ENCODE data around the gene BMERB1.

Gene BMERB1

GRCh38 chr16:15482068-15482747, 47.8 kb downstream of the BMERB1 start:
- H3K9ac ChIP-seq (ENCODE audit: low read length), result no peak overlapping the region
- peaks cover 3% of the 10 kb centered on the region for H3K4me1 ChIP-seq (ENCODE audit: control insufficient read depth, insufficient read depth, low read length)
- H3K27me3 ChIP-seq (ENCODE audit: control insufficient read depth, insufficient read depth, low read length), result no peaks in the 10 kb centered on the region
- H3K4me3 ChIP-seq (ENCODE audit: low read length), result no peak overlapping the region
- H3K36me3 ChIP-seq (ENCODE audit: control insufficient read depth, insufficient read depth, low read length), result no peaks in the 10 kb centered on the region
- H3K27ac ChIP-seq (ENCODE audit: low read depth, low read length), result peak overlapping the region; percentile 22

GRCh38 chr16:15482748-15483298, 48.4 kb downstream of the BMERB1 start:
- H3K4me1 ChIP-seq (ENCODE audit: control insufficient read depth, insufficient read depth, low read length), result peaks cover 3% of the 10 kb centered on the region
- H3K4me3 ChIP-seq (ENCODE audit: low read length), result no peak overlapping the region
- H3K27ac ChIP-seq (ENCODE audit: low read depth, low read length), result peak overlapping the region; percentile 37
- no peaks in the 10 kb centered on the region for H3K36me3 ChIP-seq (ENCODE audit: control insufficient read depth, insufficient read depth, low read length)
- H3K9ac ChIP-seq (ENCODE audit: low read length), result no peak overlapping the region
- no peaks in the 10 kb centered on the region for H3K27me3 ChIP-seq (ENCODE audit: control insufficient read depth, insufficient read depth, low read length)

GRCh38 chr16:15483857-15484256, 49.5 kb downstream of the BMERB1 start:
- Histone ChIP-seq H3K27ac (ENCODE audit: low read depth, low read length) (no peak overlapping the region), H3K36me3 (ENCODE audit: control insufficient read depth, insufficient read depth, low read length) (no peaks in the 10 kb centered on the region), H3K4me3 (ENCODE audit: low read length) (no peak overlapping the region), H3K27me3 (ENCODE audit: control insufficient read depth, insufficient read depth, low read length) (no peaks in the 10 kb centered on the region), H3K9ac (ENCODE audit: low read length) (no peak overlapping the region), H3K4me1 (ENCODE audit: control insufficient read depth, insufficient read depth, low read length) (peaks cover 4% of the 10 kb centered on the region)

- H3K4me3 ChIP-seq (ENCODE audit: low read length), result no peak overlapping the region
- no peaks in the 10 kb centered on the region for H3K27me3 ChIP-seq (ENCODE audit: control insufficient read depth, insufficient read depth, low read length)
- H3K9ac ChIP-seq (ENCODE audit: low read length), result no peak overlapping the region
- no peak overlapping the region for H3K27ac ChIP-seq (ENCODE audit: low read depth, low read length)
- H3K4me1 ChIP-seq (ENCODE audit: control insufficient read depth, insufficient read depth, low read length), result peaks cover 11% of the 10 kb centered on the region
- no peaks in the 10 kb centered on the region for H3K36me3 ChIP-seq (ENCODE audit: control insufficient read depth, insufficient read depth, low read length)
Observed at GRCh38 chr16:15484662-15485061, 50.3 kb downstream of the BMERB1 start.

- H3K4me1 ChIP-seq (ENCODE audit: control insufficient read depth, insufficient read depth, low read length), result peaks cover 11% of the 10 kb centered on the region
- no peak overlapping the region for H3K4me3 ChIP-seq (ENCODE audit: low read length)
- H3K27me3 ChIP-seq (ENCODE audit: control insufficient read depth, insufficient read depth, low read length), result no peaks in the 10 kb centered on the region
- H3K9ac ChIP-seq (ENCODE audit: low read length), result no peak overlapping the region
- H3K27ac ChIP-seq (ENCODE audit: low read depth, low read length), result no peak overlapping the region
- H3K36me3 ChIP-seq (ENCODE audit: control insufficient read depth, insufficient read depth, low read length), result no peaks in the 10 kb centered on the region
Observed at GRCh38 chr16:15485175-15485574, 50.8 kb downstream of the BMERB1 start.

- Histone ChIP-seq H3K27me3 (ENCODE audit: control insufficient read depth, insufficient read depth, low read length) (no peaks in the 10 kb centered on the region), H3K4me3 (ENCODE audit: low read length) (no peak overlapping the region), H3K27ac (ENCODE audit: low read depth, low read length) (no peak overlapping the region), H3K4me1 (ENCODE audit: control insufficient read depth, insufficient read depth, low read length) (peaks cover 11% of the 10 kb centered on the region), H3K9ac (ENCODE audit: low read length) (no peak overlapping the region), H3K36me3 (ENCODE audit: control insufficient read depth, insufficient read depth, low read length) (no peaks in the 10 kb centered on the region)
Observed at GRCh38 chr16:15486661-15487060, 52.3 kb downstream of the BMERB1 start.

GRCh38 chr16:15487336-15488284, 53.2 kb downstream of the BMERB1 start:
- H3K4me1 ChIP-seq (ENCODE audit: control insufficient read depth, insufficient read depth, low read length), result peaks cover 8% of the 10 kb centered on the region
- no peak overlapping the region for H3K9ac ChIP-seq (ENCODE audit: low read length)
- no peak overlapping the region for H3K27ac ChIP-seq (ENCODE audit: low read depth, low read length)
- H3K4me3 ChIP-seq (ENCODE audit: low read length), result no peak overlapping the region
- H3K27me3 ChIP-seq (ENCODE audit: control insufficient read depth, insufficient read depth, low read length), result no peaks in the 10 kb centered on the region
- H3K36me3 ChIP-seq (ENCODE audit: control insufficient read depth, insufficient read depth, low read length), result no peaks in the 10 kb centered on the region

- no peaks in the 10 kb centered on the region for H3K27me3 ChIP-seq (ENCODE audit: control insufficient read depth, insufficient read depth, low read length)
- no peak overlapping the region for H3K9ac ChIP-seq (ENCODE audit: low read length)
- H3K4me1 ChIP-seq (ENCODE audit: control insufficient read depth, insufficient read depth, low read length), result peaks cover 8% of the 10 kb centered on the region
- H3K4me3 ChIP-seq (ENCODE audit: low read length), result no peak overlapping the region
- H3K27ac ChIP-seq (ENCODE audit: low read depth, low read length), result peak overlapping the region; percentile 60
- H3K36me3 ChIP-seq (ENCODE audit: control insufficient read depth, insufficient read depth, low read length), result no peaks in the 10 kb centered on the region
Observed at GRCh38 chr16:15489016-15489415, 54.6 kb downstream of the BMERB1 start.

- Histone ChIP-seq H3K9ac (ENCODE audit: low read length) (no peak overlapping the region), H3K36me3 (ENCODE audit: control insufficient read depth, insufficient read depth, low read length) (no peaks in the 10 kb centered on the region), H3K4me1 (ENCODE audit: control insufficient read depth, insufficient read depth, low read length) (peaks cover 8% of the 10 kb centered on the region), H3K4me3 (ENCODE audit: low read length) (no peak overlapping the region), H3K27ac (ENCODE audit: low read depth, low read length) (peak overlapping the region; percentile 10), H3K27me3 (ENCODE audit: control insufficient read depth, insufficient read depth, low read length) (no peaks in the 10 kb centered on the region)
Observed at GRCh38 chr16:15490123-15490711, 55.8 kb downstream of the BMERB1 start.

GRCh38 chr16:15491411-15491810, 57.0 kb downstream of the BMERB1 start:
- peaks cover 8% of the 10 kb centered on the region for H3K4me1 ChIP-seq (ENCODE audit: control insufficient read depth, insufficient read depth, low read length)
- no peak overlapping the region for H3K27ac ChIP-seq (ENCODE audit: low read depth, low read length)
- no peak overlapping the region for H3K4me3 ChIP-seq (ENCODE audit: low read length)
- no peak overlapping the region for H3K9ac ChIP-seq (ENCODE audit: low read length)
- no peaks in the 10 kb centered on the region for H3K36me3 ChIP-seq (ENCODE audit: control insufficient read depth, insufficient read depth, low read length)
- H3K27me3 ChIP-seq (ENCODE audit: control insufficient read depth, insufficient read depth, low read length), result no peaks in the 10 kb centered on the region

- Histone ChIP-seq H3K4me3 (ENCODE audit: low read length) (no peak overlapping the region), H3K4me1 (ENCODE audit: control insufficient read depth, insufficient read depth, low read length) (peaks cover 8% of the 10 kb centered on the region), H3K27ac (ENCODE audit: low read depth, low read length) (no peak overlapping the region), H3K27me3 (ENCODE audit: control insufficient read depth, insufficient read depth, low read length) (no peaks in the 10 kb centered on the region), H3K9ac (ENCODE audit: low read length) (no peak overlapping the region), H3K36me3 (ENCODE audit: control insufficient read depth, insufficient read depth, low read length) (no peaks in the 10 kb centered on the region)
Observed at GRCh38 chr16:15492091-15492740, 57.8 kb downstream of the BMERB1 start.
